HCT116 (cell line): ENCODE data around the gene SNX8.

Experiments used
- CEBPB ChIP-seq: IDR thresholded peaks from 2 replicates; pipeline ENCODE4 v1.6.1; 2012; ENCODE audit warnings: low read depth
- EGR1 ChIP-seq: IDR thresholded peaks from 2 replicates; pipeline ENCODE4 v1.6.1; 2012; ENCODE audit warnings: low read depth
- EZH2 ChIP-seq: fragments of 200-600 bp; sonication (generic); IDR thresholded peaks from 2 replicates; pipeline ENCODE4 v1.6.1; 2017; ENCODE audit warnings: antibody characterized with exemption, mixed run types
- EZH2phosphoT487 ChIP-seq: fragments of 200-600 bp; IDR thresholded peaks from 2 replicates; pipeline ENCODE4 v1.6.1; 2018; ENCODE audit warnings: antibody characterized with exemption, borderline replicate concordance
- POLR2A ChIP-seq: IDR thresholded peaks from 2 replicates; pipeline ENCODE4 v1.7.0; 2011; ENCODE audit warnings: borderline replicate concordance; ENCODE audit not compliant: insufficient read depth, insufficient read length; ENCODE audit errors: extremely low read depth
- POLR2AphosphoS5 ChIP-seq: IDR thresholded peaks from 2 replicates; pipeline ENCODE4 v1.6.1; 2011; ENCODE audit warnings: mild to moderate bottlenecking, low read depth, low read length, moderate library complexity
- RAD21 ChIP-seq: IDR thresholded peaks from 2 replicates; pipeline ENCODE4 v1.6.1; 2012; ENCODE audit warnings: low read depth, mild to moderate bottlenecking
- SIN3A ChIP-seq: IDR thresholded peaks from 2 replicates; pipeline ENCODE4 v1.6.1; 2012; ENCODE audit warnings: low read depth
- SP1 ChIP-seq: IDR thresholded peaks from 2 replicates; pipeline ENCODE4 v1.6.1; 2012; ENCODE audit warnings: low read depth
- TCF7L2 ChIP-seq: IDR thresholded peaks from 2 replicates; pipeline ENCODE4 v1.7.0; 2011; ENCODE audit warnings: borderline replicate concordance, inconsistent platforms; ENCODE audit not compliant: insufficient read depth, insufficient read length; ENCODE audit errors: extremely low read depth
- YY1 ChIP-seq: IDR thresholded peaks from 2 replicates; pipeline ENCODE4 v1.6.1; 2011; ENCODE audit warnings: low read length, low read depth, moderate library complexity, mild to moderate bottlenecking; ENCODE audit not compliant: insufficient replicate concordance; ENCODE audit errors: extremely low read depth
- TF ChIP-seq, protein P1 (sequence below), 3 experiments: fragments of 200-600 bp in 1 of 3; sonication (generic) in 1 of 3; IDR thresholded peaks in 2 of 3; conservative IDR thresholded peaks in 1 of 3; 2 replicates each; pipeline ENCODE4 v1.5.1; 2012 to 2017; ENCODE audit warnings: low read depth in 2 of 3, low read length in 2 of 3, antibody characterized with exemption in 1 of 3, borderline replicate concordance in 1 of 3, control low read depth in 1 of 3, mild to moderate bottlenecking in 1 of 3, mixed read lengths in 1 of 3, mixed run types in 1 of 3, moderate library complexity in 1 of 3; ENCODE audit not compliant: insufficient read depth in 1 of 3
- TF ChIP-seq, protein P2 (sequence below): IDR thresholded peaks from 2 replicates; pipeline ENCODE4 v1.6.1; 2012; ENCODE audit warnings: low read depth
- TF ChIP-seq, protein P3 (sequence below): IDR thresholded peaks from 2 replicates; pipeline ENCODE4 v1.6.1; 2011; ENCODE audit warnings: mild to moderate bottlenecking, low read length, moderate library complexity; ENCODE audit not compliant: insufficient replicate concordance; ENCODE audit errors: extremely low read depth

DNA sequence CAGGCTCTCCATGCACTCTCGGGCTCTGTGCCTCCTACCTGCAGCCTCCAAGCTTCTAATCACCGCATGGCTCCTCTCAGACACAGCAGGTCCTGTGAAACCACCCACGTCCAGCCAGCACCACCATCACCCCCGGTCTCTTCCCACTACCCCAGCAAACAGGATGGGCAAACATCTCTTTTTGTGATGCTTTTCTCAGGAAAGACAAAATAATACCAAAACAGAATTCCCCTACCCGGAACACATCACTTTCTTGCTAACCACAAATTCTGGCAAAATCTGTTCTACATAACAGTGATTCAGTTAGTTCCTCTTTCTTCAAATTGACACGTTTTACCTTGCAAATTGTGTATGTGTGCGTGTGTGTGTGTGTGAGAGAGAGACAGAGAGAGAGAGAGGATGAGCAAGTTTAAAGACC, 6.5 kb downstream of the SNX8 start:
- TF ChIP-seq POLR2AphosphoS5, result no peak
- TF ChIP-seq, protein P1, sequence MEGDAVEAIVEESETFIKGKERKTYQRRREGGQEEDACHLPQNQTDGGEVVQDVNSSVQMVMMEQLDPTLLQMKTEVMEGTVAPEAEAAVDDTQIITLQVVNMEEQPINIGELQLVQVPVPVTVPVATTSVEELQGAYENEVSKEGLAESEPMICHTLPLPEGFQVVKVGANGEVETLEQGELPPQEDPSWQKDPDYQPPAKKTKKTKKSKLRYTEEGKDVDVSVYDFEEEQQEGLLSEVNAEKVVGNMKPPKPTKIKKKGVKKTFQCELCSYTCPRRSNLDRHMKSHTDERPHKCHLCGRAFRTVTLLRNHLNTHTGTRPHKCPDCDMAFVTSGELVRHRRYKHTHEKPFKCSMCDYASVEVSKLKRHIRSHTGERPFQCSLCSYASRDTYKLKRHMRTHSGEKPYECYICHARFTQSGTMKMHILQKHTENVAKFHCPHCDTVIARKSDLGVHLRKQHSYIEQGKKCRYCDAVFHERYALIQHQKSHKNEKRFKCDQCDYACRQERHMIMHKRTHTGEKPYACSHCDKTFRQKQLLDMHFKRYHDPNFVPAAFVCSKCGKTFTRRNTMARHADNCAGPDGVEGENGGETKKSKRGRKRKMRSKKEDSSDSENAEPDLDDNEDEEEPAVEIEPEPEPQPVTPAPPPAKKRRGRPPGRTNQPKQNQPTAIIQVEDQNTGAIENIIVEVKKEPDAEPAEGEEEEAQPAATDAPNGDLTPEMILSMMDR (IDR thresholded peaks at IDR 0.05 in 2 of 3, conservative IDR thresholded peaks at IDR 0.05 in 1 of 3; ENCODE audit: borderline replicate concordance in 1 of 3, insufficient read depth in 1 of 3, low read depth in 2 of 3, low read length in 2 of 3), result no peak
- TF ChIP-seq, protein P2, sequence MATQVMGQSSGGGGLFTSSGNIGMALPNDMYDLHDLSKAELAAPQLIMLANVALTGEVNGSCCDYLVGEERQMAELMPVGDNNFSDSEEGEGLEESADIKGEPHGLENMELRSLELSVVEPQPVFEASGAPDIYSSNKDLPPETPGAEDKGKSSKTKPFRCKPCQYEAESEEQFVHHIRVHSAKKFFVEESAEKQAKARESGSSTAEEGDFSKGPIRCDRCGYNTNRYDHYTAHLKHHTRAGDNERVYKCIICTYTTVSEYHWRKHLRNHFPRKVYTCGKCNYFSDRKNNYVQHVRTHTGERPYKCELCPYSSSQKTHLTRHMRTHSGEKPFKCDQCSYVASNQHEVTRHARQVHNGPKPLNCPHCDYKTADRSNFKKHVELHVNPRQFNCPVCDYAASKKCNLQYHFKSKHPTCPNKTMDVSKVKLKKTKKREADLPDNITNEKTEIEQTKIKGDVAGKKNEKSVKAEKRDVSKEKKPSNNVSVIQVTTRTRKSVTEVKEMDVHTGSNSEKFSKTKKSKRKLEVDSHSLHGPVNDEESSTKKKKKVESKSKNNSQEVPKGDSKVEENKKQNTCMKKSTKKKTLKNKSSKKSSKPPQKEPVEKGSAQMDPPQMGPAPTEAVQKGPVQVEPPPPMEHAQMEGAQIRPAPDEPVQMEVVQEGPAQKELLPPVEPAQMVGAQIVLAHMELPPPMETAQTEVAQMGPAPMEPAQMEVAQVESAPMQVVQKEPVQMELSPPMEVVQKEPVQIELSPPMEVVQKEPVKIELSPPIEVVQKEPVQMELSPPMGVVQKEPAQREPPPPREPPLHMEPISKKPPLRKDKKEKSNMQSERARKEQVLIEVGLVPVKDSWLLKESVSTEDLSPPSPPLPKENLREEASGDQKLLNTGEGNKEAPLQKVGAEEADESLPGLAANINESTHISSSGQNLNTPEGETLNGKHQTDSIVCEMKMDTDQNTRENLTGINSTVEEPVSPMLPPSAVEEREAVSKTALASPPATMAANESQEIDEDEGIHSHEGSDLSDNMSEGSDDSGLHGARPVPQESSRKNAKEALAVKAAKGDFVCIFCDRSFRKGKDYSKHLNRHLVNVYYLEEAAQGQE, result no peak
- TF ChIP-seq POLR2A, result no peak
- no peak for TF ChIP-seq YY1
- TF ChIP-seq RAD21, result no peak
- TF ChIP-seq EZH2, result no peak
- no peak for TF ChIP-seq SP1
- no peak for TF ChIP-seq EGR1
- TF ChIP-seq, protein P3, sequence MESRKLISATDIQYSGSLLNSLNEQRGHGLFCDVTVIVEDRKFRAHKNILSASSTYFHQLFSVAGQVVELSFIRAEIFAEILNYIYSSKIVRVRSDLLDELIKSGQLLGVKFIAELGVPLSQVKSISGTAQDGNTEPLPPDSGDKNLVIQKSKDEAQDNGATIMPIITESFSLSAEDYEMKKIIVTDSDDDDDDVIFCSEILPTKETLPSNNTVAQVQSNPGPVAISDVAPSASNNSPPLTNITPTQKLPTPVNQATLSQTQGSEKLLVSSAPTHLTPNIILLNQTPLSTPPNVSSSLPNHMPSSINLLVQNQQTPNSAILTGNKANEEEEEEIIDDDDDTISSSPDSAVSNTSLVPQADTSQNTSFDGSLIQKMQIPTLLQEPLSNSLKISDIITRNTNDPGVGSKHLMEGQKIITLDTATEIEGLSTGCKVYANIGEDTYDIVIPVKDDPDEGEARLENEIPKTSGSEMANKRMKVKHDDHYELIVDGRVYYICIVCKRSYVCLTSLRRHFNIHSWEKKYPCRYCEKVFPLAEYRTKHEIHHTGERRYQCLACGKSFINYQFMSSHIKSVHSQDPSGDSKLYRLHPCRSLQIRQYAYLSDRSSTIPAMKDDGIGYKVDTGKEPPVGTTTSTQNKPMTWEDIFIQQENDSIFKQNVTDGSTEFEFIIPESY, result no peak
- TF ChIP-seq EZH2phosphoT487, result no peak
- no peak for TF ChIP-seq SIN3A
- TF ChIP-seq TCF7L2, result no peak
- no peak for TF ChIP-seq CEBPB
